HL-60 (cell line): Measurements from ENCODE around the gene SAMD14.

Experiments
- CTCF ChIP-seq: IDR thresholded peaks from one replicate; pipeline ENCODE4 v1.5.1; 2011; ENCODE audit warnings: low read length, control low read depth, inconsistent platforms; ENCODE audit not compliant: insufficient read depth
- GABPA ChIP-seq: IDR thresholded peaks from 2 replicates; pipeline ENCODE4 v1.6.1; 2012; ENCODE audit warnings: low read depth
- POLR2AphosphoS5 ChIP-seq: IDR thresholded peaks from 2 replicates; pipeline ENCODE4 v1.6.1; 2012; ENCODE audit warnings: low read depth

- TF ChIP-seq CTCF = no peak
- TF ChIP-seq GABPA = no peak
- TF ChIP-seq POLR2AphosphoS5 = no peak
Observed at GRCh38 chr17:50080096-50080480, 49.9 kb downstream of the SAMD14 start.
